Muscle layer of colon (tissue), 2 donors: ENCODE results near the gene CDH20.

Source experiments
- H3K27ac ChIP-seq: one replicate; pipeline ENCODE4 v1.7.0; 2013; ENCODE audit warnings: low read depth, mild to moderate bottlenecking, low read length, moderate library complexity
- H3K27me3 ChIP-seq, 2 donors: one replicate each; pipeline ENCODE4 v1.7.0; 2013; ENCODE audit warnings: low read length in 2 of 2, mild to moderate bottlenecking in 2 of 2; ENCODE audit not compliant: insufficient read depth in 2 of 2, control insufficient read depth in 1 of 2
- H3K36me3 ChIP-seq: one replicate; pipeline ENCODE4 v1.7.0; 2013; ENCODE audit warnings: mild to moderate bottlenecking, low read length; ENCODE audit not compliant: insufficient read depth
- H3K4me1 ChIP-seq: one replicate; pipeline ENCODE4 v1.7.0; 2013; ENCODE audit warnings: mild to moderate bottlenecking, low read length; ENCODE audit not compliant: insufficient read depth
- H3K4me3 ChIP-seq, 2 donors: one replicate each; pipeline ENCODE4 v1.7.0; 2013; ENCODE audit warnings: low read length in 2 of 2, low read depth in 1 of 2, mild to moderate bottlenecking in 1 of 2, moderate library complexity in 1 of 2
- H3K9ac ChIP-seq: one replicate; pipeline ENCODE4 v1.7.0; 2013; ENCODE audit warnings: low read length
- H3K9me3 ChIP-seq: one replicate; pipeline ENCODE4 v1.7.0; 2013; ENCODE audit warnings: mild to moderate bottlenecking, low read length
- donor health status: abdominal sarcoma.
- donor health status: Adenocarcinoma of cecum.

Gene CDH20

DNA sequence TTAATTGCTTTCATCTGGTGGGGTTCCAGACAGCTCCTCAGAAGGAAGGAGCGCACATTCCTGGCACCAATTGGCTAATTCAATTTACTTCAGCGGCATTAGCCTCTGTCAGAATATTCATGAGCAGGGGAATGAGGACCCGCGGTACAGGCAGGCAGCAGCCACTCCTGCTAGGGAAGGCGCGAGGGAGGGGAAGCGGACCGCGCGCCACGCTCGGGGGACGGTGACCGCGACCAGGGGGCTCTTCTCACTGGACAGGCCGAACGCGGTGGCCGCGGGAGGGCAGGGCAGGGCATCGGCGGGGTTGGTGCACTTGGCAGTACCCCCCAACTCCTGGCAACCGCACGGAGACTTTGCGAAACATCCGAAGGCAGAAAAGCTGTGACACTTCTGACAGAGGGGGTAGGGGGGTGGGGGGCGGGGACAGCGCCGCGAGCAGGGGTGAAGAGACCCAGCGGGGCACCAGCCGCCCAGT lies at the start of gene CDH20:
Gene CDH20 (plus strand): TSS at position 160 of the 475 bp plus-strand sequence.
- Histone ChIP-seq H3K4me3 (no peak within 1 kb of the TSS), H3K4me1 (no peaks in the 10 kb centered on the region)

DNA sequence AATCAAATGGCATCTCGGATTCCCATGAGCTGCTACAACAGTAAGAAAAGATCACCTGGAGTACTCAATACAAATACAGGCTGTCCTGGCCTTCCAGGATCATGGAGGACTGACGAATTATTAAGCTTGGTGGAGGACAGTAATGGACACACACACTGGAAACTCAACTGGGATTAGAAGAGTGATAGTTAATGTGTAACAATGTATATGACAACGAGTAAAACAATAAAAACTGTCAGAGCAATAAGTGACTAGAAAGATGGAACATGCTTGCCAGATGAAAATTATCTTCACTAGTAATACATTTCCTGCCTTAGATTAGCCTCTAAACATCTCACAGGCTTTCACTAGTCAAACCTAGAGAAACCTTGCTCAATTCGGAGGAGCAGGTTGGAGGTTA lies 49.2 kb upstream of the CDH20 start:
- no peaks in the 10 kb centered on the region for H3K36me3 ChIP-seq
- no peak overlapping the region for H3K9ac ChIP-seq
- H3K4me1 ChIP-seq: no peaks in the 10 kb centered on the region
- H3K27me3 ChIP-seq: no peaks in the 10 kb centered on the region
- no peaks in the 10 kb centered on the region for H3K9me3 ChIP-seq
- H3K4me3 ChIP-seq: no peak overlapping the region
- no peak overlapping the region for H3K27ac ChIP-seq

More for the DNA sequence above, at the start of gene CDH20:
- H3K9ac ChIP-seq: no peak within 1 kb of the TSS
- no peaks in the 10 kb centered on the region for H3K9me3 ChIP-seq
- H3K27ac ChIP-seq: no peak within 1 kb of the TSS
- peaks cover 10 to 18% of the 10 kb centered on the region in 2 donors for H3K27me3 ChIP-seq
- no peaks in the 10 kb centered on the region for H3K36me3 ChIP-seq

DNA sequence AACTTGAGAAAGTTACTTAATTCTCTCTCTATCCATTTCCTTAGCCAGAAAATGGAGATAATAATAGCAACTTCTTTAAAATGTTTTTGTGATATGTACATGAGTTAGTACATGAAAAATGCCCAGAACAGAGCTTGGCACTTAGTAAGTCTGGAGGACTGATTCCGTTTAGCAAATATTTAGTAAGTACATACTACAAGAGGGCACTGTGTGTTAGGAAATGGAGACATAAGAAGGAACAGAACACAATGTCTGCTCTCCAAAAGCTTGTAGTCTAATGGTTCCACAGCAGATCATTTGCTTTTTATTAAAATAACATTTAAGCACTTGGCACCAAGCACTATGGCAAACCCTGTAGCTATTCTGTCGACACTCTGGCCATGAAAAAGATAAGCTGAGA lies 47.5 kb upstream of the CDH20 start:
- Histone ChIP-seq H3K4me3 (no peak overlapping the region), H3K9me3 (no peaks in the 10 kb centered on the region), H3K36me3 (no peaks in the 10 kb centered on the region), H3K27me3 (no peaks in the 10 kb centered on the region), H3K9ac (no peak overlapping the region), H3K27ac (no peak overlapping the region), H3K4me1 (no peaks in the 10 kb centered on the region)

DNA sequence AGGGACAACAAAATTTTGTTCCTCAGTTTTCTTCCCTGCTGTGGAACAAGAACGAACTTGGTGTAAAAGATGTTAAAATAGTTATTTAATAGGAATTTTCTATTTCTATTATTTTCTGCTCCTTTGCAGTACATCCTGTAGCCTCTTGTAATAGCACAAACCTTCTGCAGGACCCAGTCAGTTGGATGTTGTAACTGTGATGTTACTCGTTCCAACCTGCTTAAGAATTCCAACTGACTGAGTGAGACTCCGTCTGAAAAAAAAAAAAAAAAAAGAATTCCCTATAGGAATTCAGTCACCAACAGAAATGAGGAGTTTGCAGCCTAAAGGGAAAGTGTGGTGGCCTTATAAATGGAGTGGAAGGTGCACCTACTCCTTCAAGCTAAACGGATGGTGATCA lies 46.4 kb upstream of the CDH20 start:
- H3K36me3 ChIP-seq: no peaks in the 10 kb centered on the region
- H3K4me3 ChIP-seq: no peak overlapping the region

DNA sequence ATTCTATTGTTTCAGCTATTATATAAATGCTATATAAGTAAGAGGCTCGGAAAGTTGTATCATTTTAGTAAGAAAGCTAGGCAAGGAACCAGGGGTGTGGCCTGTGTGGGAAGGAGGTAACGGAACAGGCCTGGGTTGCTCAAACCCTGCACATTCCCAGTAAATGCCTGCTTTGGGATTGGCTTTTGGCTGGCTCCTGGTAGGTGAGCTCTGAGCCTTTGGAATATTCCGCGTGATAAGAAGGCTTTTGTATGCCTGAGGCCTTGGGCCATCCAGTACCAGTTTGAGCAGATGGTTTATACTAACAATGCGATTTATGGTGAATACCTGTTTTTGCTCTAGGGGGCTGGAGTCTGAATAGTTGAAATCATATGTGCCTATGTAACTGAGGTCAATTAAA lies 42.6 kb upstream of the CDH20 start:
- no peaks in the 10 kb centered on the region for H3K4me1 ChIP-seq
- H3K27ac ChIP-seq: no peak overlapping the region
- no peaks in the 10 kb centered on the region for H3K36me3 ChIP-seq
- no peak overlapping the region for H3K4me3 ChIP-seq
- no peaks in the 10 kb centered on the region for H3K27me3 ChIP-seq
- no peaks in the 10 kb centered on the region for H3K9me3 ChIP-seq
- H3K9ac ChIP-seq: no peak overlapping the region

More for the DNA sequence above, 46.4 kb upstream of the CDH20 start:
- Histone ChIP-seq H3K27ac (no peak overlapping the region), H3K9ac (no peak overlapping the region), H3K4me1 (no peaks in the 10 kb centered on the region), H3K9me3 (no peaks in the 10 kb centered on the region), H3K27me3 (no peaks in the 10 kb centered on the region)

DNA sequence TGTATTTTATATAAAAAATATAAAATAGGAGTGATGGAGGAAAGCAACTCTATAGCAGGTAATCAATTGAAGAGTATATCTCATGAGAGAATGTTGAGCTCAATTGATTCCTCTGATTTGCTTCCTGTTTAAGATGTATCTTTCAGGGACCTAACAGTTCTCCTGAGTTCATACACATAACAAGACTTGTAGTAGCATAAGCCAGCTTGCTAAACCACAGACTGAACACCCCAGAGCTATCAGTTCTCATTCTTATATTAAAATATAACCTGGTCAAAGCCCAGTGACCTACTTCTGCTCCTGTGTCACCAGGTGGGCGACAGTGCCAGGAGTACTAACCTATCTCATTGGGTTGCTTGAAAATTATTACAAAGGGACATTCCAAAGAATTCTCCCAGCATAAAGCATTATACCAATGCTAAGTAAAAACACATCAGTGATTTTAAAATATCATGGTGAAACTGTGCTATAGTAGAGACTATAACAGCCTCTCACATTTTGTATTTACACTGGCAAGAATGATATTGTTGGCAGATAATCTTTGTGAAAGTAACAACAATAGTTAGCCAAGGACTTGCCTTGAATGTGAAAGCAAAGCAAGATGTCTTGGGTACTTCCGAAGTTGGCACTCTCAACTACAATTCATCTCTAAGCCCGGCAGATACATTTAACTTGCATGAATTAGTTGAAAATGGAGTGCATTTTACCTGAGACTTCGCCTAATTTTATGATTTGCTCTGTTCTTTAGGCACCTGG lies 40.8 kb upstream of the CDH20 start:
- Histone ChIP-seq H3K27me3 (no peaks in the 10 kb centered on the region), H3K36me3 (no peaks in the 10 kb centered on the region), H3K27ac (no peak overlapping the region), H3K9me3 (no peaks in the 10 kb centered on the region), H3K9ac (no peak overlapping the region), H3K4me3 (no peak overlapping the region), H3K4me1 (no peaks in the 10 kb centered on the region)

DNA sequence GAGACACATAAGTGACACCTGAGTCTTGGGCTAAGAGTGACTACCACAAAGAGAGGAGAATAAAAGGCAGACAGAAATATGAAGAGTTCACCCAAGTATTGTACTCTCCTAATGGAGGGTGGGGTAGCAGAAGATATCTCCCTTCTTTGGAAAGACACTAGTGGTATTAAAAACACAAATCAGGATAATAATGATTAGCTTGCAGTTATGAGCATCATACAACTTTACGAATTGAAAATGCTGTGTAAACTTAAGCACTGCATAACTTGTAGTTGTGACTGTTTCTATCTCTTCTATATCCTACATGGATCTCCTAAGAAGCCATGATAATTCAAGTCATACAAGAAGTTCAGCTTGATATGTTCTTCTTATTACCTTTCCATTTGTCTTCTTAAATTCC lies 38.1 kb upstream of the CDH20 start:
- H3K4me1 ChIP-seq: no peaks in the 10 kb centered on the region
- no peak overlapping the region for H3K9ac ChIP-seq
- H3K9me3 ChIP-seq: no peaks in the 10 kb centered on the region
- no peaks in the 10 kb centered on the region for H3K36me3 ChIP-seq
- no peak overlapping the region for H3K27ac ChIP-seq
- no peak overlapping the region for H3K4me3 ChIP-seq
- H3K27me3 ChIP-seq: no peaks in the 10 kb centered on the region

DNA sequence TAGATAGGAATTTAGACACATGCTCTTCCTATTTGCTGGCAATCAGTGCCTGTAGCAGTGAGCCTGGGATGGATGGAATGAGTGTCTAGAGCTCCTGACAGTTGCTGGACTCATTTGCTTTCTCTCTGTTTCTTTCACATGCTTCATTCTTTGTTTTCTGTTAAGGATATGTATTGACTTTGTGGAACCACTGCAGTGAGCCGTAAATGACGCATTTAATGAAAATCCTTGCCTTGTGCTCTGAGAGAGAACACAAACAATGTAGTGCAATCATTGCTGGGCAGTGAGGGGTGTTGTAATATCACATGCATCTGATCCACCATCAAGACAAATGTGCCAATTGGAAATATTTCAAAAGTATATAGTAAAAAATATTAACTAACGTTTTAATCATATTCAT lies 25.2 kb upstream of the CDH20 start:
- H3K27me3 ChIP-seq: no peaks in the 10 kb centered on the region
- H3K4me1 ChIP-seq: no peaks in the 10 kb centered on the region
- no peaks in the 10 kb centered on the region for H3K9me3 ChIP-seq
- H3K27ac ChIP-seq: no peak overlapping the region
- no peak overlapping the region for H3K4me3 ChIP-seq
- no peak overlapping the region for H3K9ac ChIP-seq
- no peaks in the 10 kb centered on the region for H3K36me3 ChIP-seq

DNA sequence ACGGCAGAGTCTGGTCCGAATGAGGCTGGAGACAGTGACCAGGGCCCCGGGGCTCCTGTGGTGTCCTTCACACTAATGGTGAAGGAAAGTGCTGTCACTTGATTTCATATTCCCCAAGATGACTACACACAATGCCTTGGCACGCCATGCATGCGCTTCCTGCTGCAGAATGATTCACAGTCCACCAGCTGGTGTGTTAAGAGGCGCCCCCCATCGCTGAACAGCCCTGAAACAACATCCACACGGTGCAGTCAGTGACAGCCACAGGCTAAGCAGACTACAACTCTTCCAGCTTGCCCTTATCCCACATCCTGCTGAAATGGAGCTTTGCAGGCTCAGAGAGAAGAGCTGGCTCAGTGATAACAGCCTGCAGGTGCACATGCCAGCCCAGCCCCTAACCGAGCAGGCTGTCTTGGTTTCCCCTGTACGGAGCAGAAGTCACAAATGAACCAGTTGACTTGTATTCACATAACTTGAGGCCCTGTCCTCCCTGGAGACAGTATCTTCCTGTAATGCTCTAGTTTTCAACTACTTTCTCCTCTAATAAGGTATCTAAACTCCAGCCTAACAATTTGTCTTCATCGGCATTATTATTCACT lies 24.3 kb upstream of the CDH20 start:
- no peak overlapping the region for H3K4me3 ChIP-seq
- no peaks in the 10 kb centered on the region for H3K9me3 ChIP-seq
- H3K27ac ChIP-seq: no peak overlapping the region
- H3K36me3 ChIP-seq: no peaks in the 10 kb centered on the region
- H3K27me3 ChIP-seq: no peaks in the 10 kb centered on the region
- H3K4me1 ChIP-seq: no peaks in the 10 kb centered on the region
- no peak overlapping the region for H3K9ac ChIP-seq

DNA sequence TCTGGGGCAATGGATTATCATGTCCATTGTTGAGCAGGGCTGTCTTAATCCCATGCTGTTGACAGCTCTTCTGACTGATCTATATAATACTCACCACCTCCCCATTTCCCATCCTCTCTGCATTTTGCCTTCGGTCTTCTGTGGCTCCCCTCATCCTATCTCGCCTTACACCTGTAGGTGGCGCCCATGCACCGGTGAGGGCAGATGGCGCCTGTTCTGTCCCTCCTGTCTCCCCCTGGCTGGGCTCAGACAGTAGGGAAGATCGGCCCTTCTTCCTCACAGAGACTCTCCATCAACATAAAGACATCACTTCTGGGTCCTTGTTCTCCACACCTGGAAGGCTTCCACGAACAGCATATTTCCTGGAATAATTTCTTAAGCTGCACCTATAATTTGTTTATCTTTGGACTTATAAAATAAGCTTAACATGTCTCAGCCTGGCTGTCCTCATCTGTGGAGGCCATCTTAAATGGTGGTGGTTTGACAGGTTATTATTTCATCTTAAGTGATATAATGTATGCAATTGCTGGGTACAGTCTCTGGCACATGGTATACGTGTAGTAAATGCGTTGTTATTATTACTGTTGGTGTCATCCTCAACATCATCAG lies 10.9 kb upstream of the CDH20 start:
- no peak overlapping the region for H3K9ac ChIP-seq
- H3K27me3 ChIP-seq: no peaks in the 10 kb centered on the region
- no peak overlapping the region for H3K27ac ChIP-seq
- no peaks in the 10 kb centered on the region for H3K9me3 ChIP-seq
- no peaks in the 10 kb centered on the region for H3K4me1 ChIP-seq
- no peak overlapping the region for H3K4me3 ChIP-seq
- no peaks in the 10 kb centered on the region for H3K36me3 ChIP-seq

DNA sequence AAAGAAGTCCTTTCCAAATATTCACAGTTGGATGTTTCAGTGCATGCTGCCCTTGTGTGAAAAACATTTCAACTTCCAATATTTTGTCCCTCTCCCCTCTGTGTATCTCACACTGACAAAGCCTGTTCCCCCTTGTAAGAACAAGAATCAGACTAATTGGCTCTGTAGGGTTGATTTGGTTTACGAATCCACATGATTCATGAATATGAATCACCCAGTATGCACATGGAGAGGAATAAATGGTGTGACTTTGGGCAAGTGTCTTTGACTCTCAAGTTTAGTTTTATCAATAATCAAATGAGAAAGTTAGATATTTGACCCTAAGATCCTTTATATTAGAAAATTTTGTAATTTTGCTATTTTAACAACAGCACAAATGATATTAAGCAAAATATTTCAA lies 9.3 kb upstream of the CDH20 start:
- Histone ChIP-seq H3K27me3 (no peaks in the 10 kb centered on the region), H3K36me3 (no peaks in the 10 kb centered on the region), H3K9me3 (no peaks in the 10 kb centered on the region), H3K4me3 (no peak overlapping the region), H3K4me1 (no peaks in the 10 kb centered on the region), H3K27ac (no peak overlapping the region), H3K9ac (no peak overlapping the region)
